ENCODE results near the gene ABCC8.
A peak's percentile ranks its signal among the peaks of the same experiment; 100 is the strongest.

ABCC8 gene

DNA sequence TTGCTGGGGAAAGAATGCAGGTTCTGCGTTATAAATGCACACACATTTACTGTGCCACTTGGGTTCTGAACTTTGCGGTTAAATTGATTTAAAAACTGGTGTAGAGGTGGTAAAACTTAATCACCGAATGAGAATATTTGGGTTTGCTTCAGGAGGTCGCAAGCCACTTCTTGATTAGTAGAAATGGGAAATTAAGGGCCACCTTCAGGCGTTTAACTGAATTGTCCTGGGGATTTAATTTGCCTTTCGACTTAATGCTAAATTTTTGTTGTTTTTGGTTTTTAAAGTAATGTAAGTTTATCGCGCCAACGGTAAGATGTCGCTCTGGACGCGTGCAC, 125.5 kb downstream of the ABCC8 start:
- H3K36me3 ChIP-seq (ENCODE audit: control insufficient read depth, insufficient read depth, low read length) = no peaks in the 10 kb centered on the region
- no peaks in the 10 kb centered on the region for H3K4me1 ChIP-seq (ENCODE audit: control insufficient read depth, insufficient read depth, low read length, poor library complexity, severe bottlenecking)
- H3K27ac ChIP-seq (ENCODE audit: low read depth, low read length, severe bottlenecking) = no peak overlapping the region
- H3K9me3 ChIP-seq (ENCODE audit: control insufficient read depth, low read length) = no peaks in the 10 kb centered on the region
- WGBS, 2 experiments (ENCODE audit: insufficient coverage in 2 of 2) = 22% methylated on average over 12 of the region's 12 CpGs
- H3K4me3 ChIP-seq (ENCODE audit: extremely low read depth, insufficient read depth, low read length, poor library complexity, severe bottlenecking) = peak overlapping the region; percentile 61

DNA sequence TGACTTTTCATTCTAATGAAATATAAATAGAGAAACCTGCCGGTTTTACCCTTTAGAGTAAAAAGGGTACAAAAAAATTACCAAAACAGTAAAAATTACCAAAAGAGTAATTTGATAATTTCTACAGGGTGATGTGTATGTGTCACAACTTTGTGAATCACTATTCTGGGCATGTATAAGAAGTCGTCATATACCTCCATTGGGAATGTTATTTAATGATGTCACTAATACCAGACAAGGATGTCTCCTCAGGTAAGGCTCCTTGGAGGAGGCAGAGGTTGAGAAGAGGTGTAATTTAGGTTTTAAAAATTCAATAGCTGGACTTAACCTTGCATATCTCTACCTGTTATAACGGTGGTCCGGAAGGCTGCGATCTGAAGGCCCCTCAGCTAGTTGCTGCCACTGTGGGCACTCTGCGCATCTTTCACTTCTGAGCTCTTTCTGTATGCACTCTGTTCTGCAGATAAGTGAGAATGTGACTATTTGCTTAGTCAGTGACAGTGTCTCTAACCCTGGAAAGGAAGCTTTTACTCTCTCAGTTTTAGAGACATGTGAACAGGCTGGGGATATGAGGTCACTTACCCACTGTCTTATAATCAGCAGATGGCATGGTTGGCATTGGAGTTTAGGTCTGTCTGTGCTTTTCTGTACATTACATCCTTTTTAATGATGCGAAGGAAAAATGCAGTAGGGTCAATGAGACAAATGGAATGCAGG, 126.0 kb downstream of the ABCC8 start:
- no peaks in the 10 kb centered on the region for H3K9me3 ChIP-seq (ENCODE audit: control insufficient read depth, low read length)
- 91 to 92% methylated on average over 4 of the region's 7 CpGs for WGBS, 2 experiments (ENCODE audit: insufficient coverage in 2 of 2)
- no peak overlapping the region for H3K27ac ChIP-seq (ENCODE audit: low read depth, low read length, severe bottlenecking)
- no peaks in the 10 kb centered on the region for H3K36me3 ChIP-seq (ENCODE audit: control insufficient read depth, insufficient read depth, low read length)
- no peak overlapping the region for H3K4me3 ChIP-seq (ENCODE audit: extremely low read depth, insufficient read depth, low read length, poor library complexity, severe bottlenecking)
- no peaks in the 10 kb centered on the region for H3K4me1 ChIP-seq (ENCODE audit: control insufficient read depth, insufficient read depth, low read length, poor library complexity, severe bottlenecking)

DNA sequence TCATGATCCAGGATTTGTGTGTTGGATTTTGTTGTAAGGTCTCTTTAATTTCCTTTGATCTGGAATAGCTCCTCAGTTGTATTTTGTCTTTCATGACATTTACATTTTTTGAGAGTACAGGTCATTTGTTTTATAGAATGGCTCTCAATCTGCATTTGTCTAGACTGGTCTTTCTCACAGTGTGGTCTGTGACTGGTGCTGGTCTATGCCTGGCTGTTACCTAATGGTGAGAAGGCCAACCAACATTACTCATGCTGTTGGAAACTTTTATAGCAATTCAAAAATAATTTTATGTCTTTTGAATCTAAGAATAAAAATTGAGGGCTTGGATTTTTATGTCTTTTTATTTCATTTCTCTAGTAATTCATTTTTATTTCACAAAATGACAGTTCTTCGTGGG, 129.0 kb downstream of the ABCC8 start:
- H3K27ac ChIP-seq (ENCODE audit: low read depth, low read length, severe bottlenecking) = no peak overlapping the region
- no peaks in the 10 kb centered on the region for H3K9me3 ChIP-seq (ENCODE audit: control insufficient read depth, low read length)
- WGBS, 2 experiments (ENCODE audit: insufficient coverage in 2 of 2) = no CpG with 5 or more reads among the region's 1 CpG
- H3K36me3 ChIP-seq (ENCODE audit: control insufficient read depth, insufficient read depth, low read length) = no peaks in the 10 kb centered on the region
- H3K4me1 ChIP-seq (ENCODE audit: control insufficient read depth, insufficient read depth, low read length, poor library complexity, severe bottlenecking) = no peaks in the 10 kb centered on the region
- no peak overlapping the region for H3K4me3 ChIP-seq (ENCODE audit: extremely low read depth, insufficient read depth, low read length, poor library complexity, severe bottlenecking)

DNA sequence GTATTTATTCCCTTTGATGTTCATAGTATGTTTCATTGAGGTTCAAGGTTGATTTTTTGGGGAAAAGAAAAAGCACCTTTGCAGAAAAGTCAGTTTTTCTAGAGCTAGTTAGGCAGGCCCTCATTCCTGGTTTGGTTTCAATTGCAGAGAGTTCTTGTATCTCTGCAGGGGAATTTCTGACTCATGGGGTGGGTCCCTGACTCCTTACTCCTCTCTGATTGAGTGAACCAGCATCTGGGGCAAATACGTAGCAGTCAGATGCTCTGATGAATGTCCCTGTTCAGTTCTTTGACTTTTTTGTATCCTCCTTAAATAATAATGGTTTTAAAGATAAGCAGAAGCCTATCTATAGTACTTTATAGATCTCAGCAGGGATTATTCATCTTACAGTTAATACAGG, 132.7 kb downstream of the ABCC8 start:
- no peaks in the 10 kb centered on the region for H3K4me1 ChIP-seq (ENCODE audit: control insufficient read depth, insufficient read depth, low read length, poor library complexity, severe bottlenecking)
- no peak overlapping the region for H3K27ac ChIP-seq (ENCODE audit: low read depth, low read length, severe bottlenecking)
- WGBS, 2 experiments (ENCODE audit: insufficient coverage in 2 of 2) = no CpG with 5 or more reads among the region's 1 CpG
- H3K4me3 ChIP-seq (ENCODE audit: extremely low read depth, insufficient read depth, low read length, poor library complexity, severe bottlenecking) = no peak overlapping the region
- no peaks in the 10 kb centered on the region for H3K36me3 ChIP-seq (ENCODE audit: control insufficient read depth, insufficient read depth, low read length)
- no peaks in the 10 kb centered on the region for H3K9me3 ChIP-seq (ENCODE audit: control insufficient read depth, low read length)

DNA sequence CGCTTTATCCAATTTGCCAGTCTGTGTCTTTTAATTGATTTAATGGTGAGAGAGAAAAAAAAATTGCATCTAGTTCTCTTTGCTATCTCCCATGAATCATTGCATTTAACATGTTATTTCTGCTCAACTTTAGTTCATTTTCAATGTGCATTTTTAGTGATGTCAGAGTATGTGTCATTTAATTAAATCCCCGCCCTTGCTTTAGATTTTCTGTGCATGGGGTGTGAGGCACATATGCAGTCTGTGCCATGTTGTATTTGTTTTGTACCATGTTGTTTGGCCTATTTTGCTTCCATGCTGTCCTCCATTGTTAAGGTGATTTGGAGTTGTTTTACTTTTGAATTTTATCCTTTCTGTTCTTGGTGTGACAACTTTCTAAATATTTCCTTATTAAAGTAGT, 133.4 kb downstream of the ABCC8 start:
- WGBS, 2 experiments (ENCODE audit: insufficient coverage in 2 of 2) = 100% methylated on average over 1 of the region's 2 CpGs
- no peaks in the 10 kb centered on the region for H3K36me3 ChIP-seq (ENCODE audit: control insufficient read depth, insufficient read depth, low read length)
- no peaks in the 10 kb centered on the region for H3K4me1 ChIP-seq (ENCODE audit: control insufficient read depth, insufficient read depth, low read length, poor library complexity, severe bottlenecking)
- H3K9me3 ChIP-seq (ENCODE audit: control insufficient read depth, low read length) = no peaks in the 10 kb centered on the region
- no peak overlapping the region for H3K27ac ChIP-seq (ENCODE audit: low read depth, low read length, severe bottlenecking)
- no peak overlapping the region for H3K4me3 ChIP-seq (ENCODE audit: extremely low read depth, insufficient read depth, low read length, poor library complexity, severe bottlenecking)
